SK-N-SH treated with all-trans-retinoic acid at 6 μM for 48 hours (cell line): ENCODE measurements around the gene ARFGEF3.

ENCODE experiments used
- ARNTL ChIP-seq: fragments of 450-650 bp; formaldehyde crosslinking; IDR thresholded peaks from 2 replicates; pipeline ENCODE4 v1.5.0; 2020; ENCODE audit warnings: low read depth, mild to moderate bottlenecking, moderate library complexity, borderline replicate concordance
- CREB5 ChIP-seq: fragments of 250-450 bp; sonication (Bioruptor Pico); IDR thresholded peaks from 2 replicates; pipeline ENCODE4 v1.5.1; 2020; ENCODE audit warnings: low read depth, mild to moderate bottlenecking, moderate library complexity
- GLIS3 ChIP-seq: fragments of 250-450 bp; sonication (Bioruptor Pico); IDR thresholded peaks from 2 replicates; pipeline ENCODE4 v1.5.0; 2020; ENCODE audit warnings: mild to moderate bottlenecking, moderate library complexity
- ISL1 ChIP-seq: fragments of 250-450 bp; sonication (Bioruptor Pico); IDR thresholded peaks from 2 replicates; pipeline ENCODE4 v2.1.2; 2022; ENCODE audit warnings: mild to moderate bottlenecking, moderate library complexity
- OSR1 ChIP-seq: fragments of 250-450 bp; sonication (Bioruptor Pico); IDR thresholded peaks from 2 replicates; pipeline ENCODE4 v1.8.0; 2022; ENCODE audit warnings: moderate library complexity, mild to moderate bottlenecking, inconsistent platforms
- PPARA ChIP-seq: fragments of 250-450 bp; sonication (Bioruptor Pico); IDR thresholded peaks from 2 replicates; pipeline ENCODE4 v1.5.0; 2020; ENCODE audit warnings: mild to moderate bottlenecking, borderline replicate concordance
- TCF4 ChIP-seq: fragments of 250-450 bp; sonication (Bioruptor Pico); IDR thresholded peaks from 2 replicates; pipeline ENCODE4 v1.8.0; 2021; ENCODE audit warnings: mild to moderate bottlenecking, moderate library complexity, borderline replicate concordance
- ZC3H10 ChIP-seq: fragments of 250-450 bp; sonication (Bioruptor Pico); IDR thresholded peaks from 2 replicates; pipeline ENCODE4 v1.5.1; 2021; ENCODE audit warnings: mild to moderate bottlenecking, moderate library complexity
- ZNF565 ChIP-seq: fragments of 450-650 bp; formaldehyde crosslinking; conservative IDR thresholded peaks from 2 replicates; pipeline ENCODE4 v1.5.0; 2020; ENCODE audit warnings: low read depth, mild to moderate bottlenecking, moderate library complexity

- no peak for TF ChIP-seq ISL1 (CRISPR knock-in tag)
- no peak for TF ChIP-seq GLIS3
- no peak for TF ChIP-seq ZNF565 (CRISPR knock-in tag)
- TF ChIP-seq PPARA (CRISPR knock-in tag) = no peak
- no peak for TF ChIP-seq CREB5 (CRISPR knock-in tag)
- TF ChIP-seq TCF4 (CRISPR knock-in tag) = no peak
- no peak for TF ChIP-seq ARNTL (CRISPR knock-in tag)
- no peak for TF ChIP-seq ZC3H10 (CRISPR knock-in tag)
- no peak for TF ChIP-seq OSR1 (CRISPR knock-in tag)
Measured at GRCh38 chr6:138211048-138211581, 49.4 kb downstream of the ARFGEF3 start.
